ENCODE results near the gene GPR160. TPM values are rescaled to one million over a fixed set of nuclear protein-coding genes. Genes with fewer than 3 reads are reported as not detected.
"Not testable (repeated sequence)": the region's sequence is repeated elsewhere in the genome, so short reads cannot be mapped to it uniquely, and the experiment has no call there.

Gene GPR160
- total RNA-seq, 1 experiment from 2014 or later, result 53.8 TPM

GRCh38 chr3:170007031-170007663 is 30.6 kb upstream of the GPR160 start:
- DNase-seq, result no peak
- no peaks in the 10 kb centered on the region for H3K36me3 Mint-ChIP-seq (ENCODE audit: insufficient read depth, unreplicated experiment)
- no peak for TF ChIP-seq CTCF (IDR thresholded peaks at IDR 0.05; ENCODE audit: unreplicated experiment)
- intact Hi-C loops (cut with micrococcal nuclease; ENCODE audit: unreplicated experiment), result no loop called here
- H3K4me3 Mint-ChIP-seq (ENCODE audit: low read depth, unreplicated experiment), result no peak overlapping the region
- no peaks in the 10 kb centered on the region for H3K9me3 Mint-ChIP-seq (ENCODE audit: low read depth, unreplicated experiment)
- BruUV-seq (replicated peaks), result no TSS peak
- no peaks in the 10 kb centered on the region for H3K27me3 Mint-ChIP-seq (ENCODE audit: unreplicated experiment)
- CTCF ChIA-PET, result no interaction called here
- H3K27ac Mint-ChIP-seq (ENCODE audit: unreplicated experiment), result no peak overlapping the region
- H3K4me1 Mint-ChIP-seq (ENCODE audit: low read depth, unreplicated experiment), result peaks cover 9% of the 10 kb centered on the region

DNA sequence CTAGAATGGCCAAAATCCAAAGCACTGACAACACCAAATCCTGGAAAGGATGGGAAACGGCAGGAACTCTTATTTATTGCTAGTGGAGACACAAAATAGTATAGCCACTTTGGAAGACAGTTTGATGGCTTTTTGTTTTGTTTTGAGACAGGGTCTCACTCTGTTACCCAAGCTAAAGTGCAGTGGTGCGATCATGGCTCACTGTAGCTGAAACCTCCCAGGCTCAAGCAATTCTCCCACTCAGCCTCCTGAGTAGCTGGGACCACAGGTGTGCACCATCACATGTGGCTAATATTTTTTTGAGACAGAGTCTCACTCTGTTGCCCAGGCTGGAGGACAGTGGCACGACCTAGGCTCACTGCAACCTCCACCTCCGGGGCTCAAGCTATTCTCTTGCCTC is 27.3 kb upstream of the GPR160 start:
- no peak for TF ChIP-seq CTCF (IDR thresholded peaks at IDR 0.05; ENCODE audit: unreplicated experiment)
- intact Hi-C loops (cut with micrococcal nuclease; ENCODE audit: unreplicated experiment), result no loop called here
- DNase-seq, result no peak
- H3K27me3 Mint-ChIP-seq (ENCODE audit: unreplicated experiment), result no peaks in the 10 kb centered on the region
- no peak overlapping the region for H3K27ac Mint-ChIP-seq (ENCODE audit: unreplicated experiment)
- no peak overlapping the region for H3K4me3 Mint-ChIP-seq (ENCODE audit: low read depth, unreplicated experiment)
- BruUV-seq (replicated peaks), result no TSS peak
- peaks cover 11% of the 10 kb centered on the region for H3K4me1 Mint-ChIP-seq (ENCODE audit: low read depth, unreplicated experiment)
- no peaks in the 10 kb centered on the region for H3K9me3 Mint-ChIP-seq (ENCODE audit: low read depth, unreplicated experiment)
- no peaks in the 10 kb centered on the region for H3K36me3 Mint-ChIP-seq (ENCODE audit: insufficient read depth, unreplicated experiment)
- CTCF ChIA-PET, result no interaction called here

GRCh38 chr3:170012683-170013400 is 25.0 kb upstream of the GPR160 start:
- CTCF ChIA-PET, result interaction anchor here (0.5 to 0.7 kb wide), 2 partner anchors 30 to 163 kb away, joined by 3 read pairs; no protein-coding TSS in a partner anchor
- H3K27me3 Mint-ChIP-seq (ENCODE audit: unreplicated experiment), result no peaks in the 10 kb centered on the region
- no TSS peak for BruUV-seq (replicated peaks)
- H3K4me1 Mint-ChIP-seq (ENCODE audit: low read depth, unreplicated experiment), result peaks cover 11% of the 10 kb centered on the region
- no peak overlapping the region for H3K27ac Mint-ChIP-seq (ENCODE audit: unreplicated experiment)
- no peaks in the 10 kb centered on the region for H3K9me3 Mint-ChIP-seq (ENCODE audit: low read depth, unreplicated experiment)
- H3K4me3 Mint-ChIP-seq (ENCODE audit: low read depth, unreplicated experiment), result peak overlapping the region; percentile 1
- no peaks in the 10 kb centered on the region for H3K36me3 Mint-ChIP-seq (ENCODE audit: insufficient read depth, unreplicated experiment)
- TF ChIP-seq CTCF (IDR thresholded peaks at IDR 0.05; ENCODE audit: unreplicated experiment), result no peak
- DNase-seq, result no peak
- intact Hi-C loops (cut with micrococcal nuclease; ENCODE audit: unreplicated experiment), result no loop called here

GRCh38 chr3:170016057-170016456 is 21.7 kb upstream of the GPR160 start:
- Mint-ChIP-seq H3K4me1 (ENCODE audit: low read depth, unreplicated experiment) (peaks cover 27% of the 10 kb centered on the region), H3K36me3 (ENCODE audit: insufficient read depth, unreplicated experiment) (no peaks in the 10 kb centered on the region)
- intact Hi-C loops (cut with micrococcal nuclease; ENCODE audit: unreplicated experiment), result no loop called here

GRCh38 chr3:170019306-170019705 is 18.5 kb upstream of the GPR160 start:
- H3K36me3 Mint-ChIP-seq (ENCODE audit: insufficient read depth, unreplicated experiment); H3K9me3 Mint-ChIP-seq (ENCODE audit: low read depth, unreplicated experiment); H3K4me3 Mint-ChIP-seq (ENCODE audit: low read depth, unreplicated experiment); intact Hi-C loops (cut with micrococcal nuclease; ENCODE audit: unreplicated experiment); BruUV-seq (replicated peaks); H3K27me3 Mint-ChIP-seq (ENCODE audit: unreplicated experiment): not testable (repeated sequence)
- H3K27ac Mint-ChIP-seq (ENCODE audit: unreplicated experiment), result peak overlapping the region; percentile 45
- H3K4me1 Mint-ChIP-seq (ENCODE audit: low read depth, unreplicated experiment), result peaks cover 40% of the 10 kb centered on the region
- DNase-seq, result peak; percentile 56
- CTCF ChIA-PET, result interaction anchor here (0.7 to 1.9 kb wide), 5 partner anchors 21 to 338 kb away, joined by 3 to 8 read pairs (median 3); partner anchors contain the start of gene SKIL

More at GRCh38 chr3:170016057-170016456, 21.7 kb upstream of the GPR160 start:
- H3K27ac Mint-ChIP-seq (ENCODE audit: unreplicated experiment), result no peak overlapping the region
- no peaks in the 10 kb centered on the region for H3K9me3 Mint-ChIP-seq (ENCODE audit: low read depth, unreplicated experiment)
- BruUV-seq (replicated peaks), result no TSS peak
- no peak overlapping the region for H3K4me3 Mint-ChIP-seq (ENCODE audit: low read depth, unreplicated experiment)
- TF ChIP-seq CTCF (IDR thresholded peaks at IDR 0.05; ENCODE audit: unreplicated experiment), result no peak
- no peak for DNase-seq
- no peaks in the 10 kb centered on the region for H3K27me3 Mint-ChIP-seq (ENCODE audit: unreplicated experiment)
- CTCF ChIA-PET, result no interaction called here

All from Calu3 (cell line).